HuH-7 (cell line): Measurements from ENCODE around the gene ANKAR.
"Not testable (repeated sequence)": the region's sequence is repeated elsewhere in the genome, so short reads cannot be mapped to it uniquely, and the experiment has no call there.

Experiments
- DNase-seq: peaks from one replicate; pipeline ENCODE4 v3.0.0; 2011; ENCODE audit warnings: low spot score

ANKAR gene

DNA sequence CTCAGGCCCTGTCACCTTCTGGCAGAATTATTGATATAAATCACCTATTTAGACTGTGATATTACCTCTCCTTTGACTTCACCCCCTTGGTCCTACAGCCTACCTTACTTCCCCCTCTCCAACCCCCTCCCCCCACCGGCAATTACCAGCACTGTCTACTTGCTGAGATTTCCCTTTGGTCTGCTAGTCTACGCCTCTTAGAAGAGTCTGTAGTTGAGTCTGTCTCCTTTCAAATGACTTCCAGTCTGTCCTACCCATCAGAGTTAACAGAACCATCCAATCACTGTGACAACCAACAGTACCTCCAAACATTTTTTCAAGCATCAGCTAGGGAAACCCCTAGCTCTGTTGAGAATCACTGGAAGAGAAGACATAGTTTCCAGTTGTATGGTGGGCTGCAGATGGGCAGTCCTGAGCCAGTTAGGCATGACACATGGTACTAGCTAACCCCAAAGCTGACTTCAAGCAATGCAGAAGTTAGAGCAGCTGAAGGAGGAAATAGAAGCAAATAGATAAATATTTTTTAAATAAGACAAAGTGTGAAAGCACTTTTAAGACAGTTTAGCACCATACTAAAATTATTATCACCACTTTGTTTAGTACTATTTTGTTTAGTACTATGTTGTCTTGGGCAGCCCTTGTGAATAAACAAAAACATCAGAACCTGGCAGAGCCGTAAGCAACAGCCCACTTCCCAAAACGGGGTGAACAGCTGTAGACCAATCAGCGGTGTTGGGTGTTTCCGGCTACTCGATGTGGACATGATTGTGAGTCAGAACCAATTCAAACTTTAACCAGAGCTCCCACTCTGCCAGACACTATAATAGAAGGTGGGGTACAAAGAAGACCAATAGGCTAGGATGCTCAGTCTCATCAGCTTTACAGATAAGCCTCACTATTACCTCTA is 15.9 kb upstream of the ANKAR start:
- no peak for DNase-seq

DNA sequence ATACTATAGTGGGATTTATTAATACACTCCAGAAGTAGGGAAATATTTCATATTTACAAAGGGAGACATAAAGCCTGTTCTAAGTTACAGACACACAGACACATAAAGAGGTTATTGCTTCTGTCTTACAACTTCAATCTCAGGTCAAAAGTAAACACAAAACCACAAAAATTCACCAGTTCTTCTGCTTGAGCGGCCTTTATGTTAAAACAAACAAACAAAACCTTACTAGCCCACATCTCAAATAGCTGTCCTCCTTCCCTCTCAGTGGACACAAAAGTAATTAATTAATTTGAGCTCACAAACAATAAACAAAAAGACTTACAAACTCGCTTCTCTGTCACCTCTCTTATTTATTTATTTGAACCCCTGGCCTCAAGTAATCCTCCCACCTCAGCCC is 14.7 kb upstream of the ANKAR start:
- DNase-seq: peak; percentile 45

DNA sequence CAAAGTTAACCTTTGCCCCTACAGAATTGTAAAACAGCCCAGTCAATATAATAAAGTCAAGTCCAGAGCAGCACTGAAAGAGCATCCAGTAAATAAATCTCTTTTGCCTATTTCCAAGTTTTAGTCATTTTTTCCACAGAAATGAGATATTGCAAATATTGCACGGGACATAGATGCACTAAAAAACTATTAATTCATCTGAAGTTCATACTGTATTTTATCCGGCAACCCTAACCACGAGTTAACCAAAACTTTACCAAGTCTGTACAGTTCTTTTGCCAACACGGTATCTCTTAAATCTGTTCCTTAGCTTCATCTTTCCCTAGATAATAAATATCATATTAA is 13.7 kb upstream of the ANKAR start:
- no peak for DNase-seq

DNA sequence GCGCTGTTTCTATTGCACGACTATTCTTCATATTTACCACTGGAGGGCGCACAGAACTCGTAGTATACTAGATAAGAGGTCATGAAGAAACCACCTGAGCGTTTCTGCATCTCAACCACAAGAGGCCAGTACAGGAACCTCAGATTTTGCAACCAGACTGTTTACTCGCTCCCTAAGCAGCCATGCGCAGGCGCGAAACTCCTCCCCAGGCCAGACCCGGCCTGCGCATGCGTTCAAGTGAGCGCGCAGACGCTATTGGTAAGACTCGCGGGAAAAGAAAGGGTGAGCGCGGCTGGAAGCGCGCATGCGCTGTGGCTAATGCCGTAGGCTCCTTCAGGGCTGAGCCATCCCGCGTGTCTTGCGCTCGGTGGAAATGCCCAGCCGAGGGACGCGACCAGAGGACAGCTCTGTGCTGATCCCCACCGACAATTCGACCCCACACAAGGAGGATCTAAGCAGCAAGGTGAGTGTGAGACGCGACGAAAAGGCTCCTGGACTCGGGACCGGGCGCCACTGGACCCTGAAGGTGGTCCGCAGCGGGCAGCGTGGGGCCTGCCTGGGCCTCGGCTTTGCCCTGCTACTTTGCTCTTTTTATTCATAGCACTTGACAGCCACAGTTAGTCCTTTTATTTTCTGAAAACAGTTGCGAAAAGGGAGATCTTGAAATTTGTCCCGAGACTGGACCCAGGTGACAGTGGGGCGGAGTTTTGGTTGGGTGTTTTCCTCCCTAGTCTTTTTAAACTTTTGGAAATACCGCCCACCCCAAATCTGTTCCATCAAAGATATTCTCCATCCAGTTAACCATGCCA is 13.1 kb upstream of the ANKAR start, which contains the start of gene ASNSD1:
Gene ASNSD1 (plus strand): TSS at position 312 of the 809 bp plus-strand sequence. CDS start 4,674 bp downstream, outside the sequence.
- DNase-seq: peak; percentile 97

DNA sequence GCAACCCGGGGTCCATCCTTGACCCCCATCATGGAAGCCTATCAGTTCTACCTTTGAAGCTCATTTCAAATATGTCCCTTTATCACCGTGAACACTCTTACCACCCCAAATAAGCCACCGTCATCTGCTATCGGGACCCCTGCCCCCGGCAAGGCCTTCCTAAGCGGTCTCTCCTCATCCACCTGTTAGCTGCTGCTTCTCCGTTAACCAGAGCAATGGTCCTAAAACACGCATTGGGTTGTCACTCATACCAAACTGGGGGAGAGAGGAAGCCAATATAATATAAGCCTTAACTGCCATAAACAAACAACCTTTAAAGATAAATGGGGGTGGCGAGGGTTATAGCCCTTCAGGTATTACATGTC is 12.5 kb upstream of the ANKAR start:
- DNase-seq: no peak

DNA sequence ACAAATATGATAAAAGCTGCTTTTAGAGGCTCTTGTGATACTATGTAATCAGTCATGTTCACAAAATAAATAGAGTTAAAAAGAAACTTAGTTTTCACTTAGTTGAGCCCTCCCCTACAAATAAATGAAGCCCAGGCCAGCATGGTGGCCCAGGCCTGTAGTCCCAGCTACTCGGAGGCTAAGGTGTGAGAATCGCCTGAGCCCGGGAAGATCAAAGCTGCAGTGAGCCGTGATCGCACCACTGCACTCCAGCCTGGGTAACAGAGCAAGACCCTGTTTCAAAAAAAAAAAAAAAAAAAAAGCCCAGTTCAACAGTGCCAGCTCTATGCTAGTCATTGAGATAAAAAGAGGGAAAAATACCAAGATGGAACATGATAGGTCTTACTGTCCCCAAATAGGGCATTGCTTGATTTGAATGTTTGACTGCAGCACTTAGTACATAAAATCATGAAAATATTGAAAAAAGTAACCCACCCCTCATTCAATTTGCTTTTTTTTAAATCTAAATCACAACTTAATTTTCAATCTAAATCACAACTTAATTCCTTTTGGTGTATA is 11.7 kb upstream of the ANKAR start:
- no peak for DNase-seq

DNA sequence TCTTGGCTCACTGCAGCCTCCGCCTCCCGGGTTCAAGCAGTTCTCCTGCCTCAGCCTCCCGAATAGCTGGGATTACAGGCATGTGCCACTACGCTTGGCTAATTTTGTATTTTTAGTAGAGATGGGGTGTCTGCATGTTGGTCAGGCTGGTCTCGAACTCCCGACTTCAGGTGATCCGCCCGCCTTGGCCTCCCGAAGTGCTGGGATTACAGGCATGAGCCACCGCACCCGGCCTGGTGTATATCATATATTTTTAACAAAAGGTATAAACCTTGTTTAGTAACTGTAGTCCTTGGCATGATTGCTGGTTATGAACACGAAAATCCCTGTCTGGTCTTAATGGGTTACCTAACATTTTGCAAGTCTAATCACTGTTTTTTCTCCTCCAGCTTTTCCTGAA is 11.2 kb upstream of the ANKAR start:
- DNase-seq: not testable (repeated sequence)

DNA sequence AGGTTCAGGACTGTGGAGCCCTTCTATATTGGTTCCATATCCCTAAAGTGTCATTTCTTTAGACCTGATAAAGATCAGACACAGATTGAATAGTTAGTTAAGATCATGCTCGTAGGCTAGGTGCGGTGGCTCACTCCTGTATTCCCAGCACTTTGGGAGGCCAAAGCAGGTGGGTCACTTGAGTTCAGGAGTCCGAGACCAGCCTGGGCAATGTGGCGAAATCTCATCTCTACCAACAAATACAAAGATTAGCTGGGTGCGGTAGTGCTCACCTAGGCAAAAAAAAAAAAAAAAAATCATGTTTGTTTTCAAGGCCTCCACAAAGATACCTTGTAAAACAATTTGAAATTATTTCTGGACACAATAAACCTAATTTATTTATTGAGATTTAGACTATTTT is 4.6 kb upstream of the ANKAR start:
- DNase-seq: no peak

DNA sequence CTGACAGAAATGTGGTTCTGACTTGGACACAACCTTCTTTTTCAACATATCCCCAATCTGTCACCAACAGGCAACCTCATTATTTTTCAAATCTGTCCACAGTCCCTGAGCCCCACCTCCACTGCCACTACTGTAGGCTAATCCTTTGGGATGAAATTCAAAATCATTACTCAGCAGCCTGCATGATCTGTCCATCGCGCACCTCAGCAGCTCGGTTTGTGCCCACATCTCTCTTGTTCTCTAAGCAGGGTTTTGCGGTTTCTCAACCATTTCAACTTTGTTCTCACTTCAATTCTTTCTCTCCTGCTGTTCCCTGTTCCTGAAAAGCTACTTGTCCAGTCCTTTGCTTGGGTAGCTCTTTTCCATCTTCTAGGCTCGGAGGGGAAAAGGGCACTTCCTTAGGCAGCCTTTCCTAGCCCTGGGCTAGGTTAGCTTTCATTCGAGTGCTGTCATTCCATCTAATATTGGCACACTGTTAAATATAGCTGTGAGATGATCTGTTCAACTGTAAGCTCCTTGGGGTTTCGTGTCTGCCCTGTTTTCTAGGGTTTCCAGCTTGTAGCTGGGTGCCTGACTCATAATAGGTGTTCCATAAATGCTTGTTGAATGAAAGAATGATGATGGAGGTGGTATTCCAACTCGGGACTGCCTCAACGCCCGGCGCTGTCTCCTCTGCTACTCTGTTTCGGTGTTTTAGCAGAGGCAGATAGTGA is 653 bp upstream of the ANKAR start:
- no peak for DNase-seq

DNA sequence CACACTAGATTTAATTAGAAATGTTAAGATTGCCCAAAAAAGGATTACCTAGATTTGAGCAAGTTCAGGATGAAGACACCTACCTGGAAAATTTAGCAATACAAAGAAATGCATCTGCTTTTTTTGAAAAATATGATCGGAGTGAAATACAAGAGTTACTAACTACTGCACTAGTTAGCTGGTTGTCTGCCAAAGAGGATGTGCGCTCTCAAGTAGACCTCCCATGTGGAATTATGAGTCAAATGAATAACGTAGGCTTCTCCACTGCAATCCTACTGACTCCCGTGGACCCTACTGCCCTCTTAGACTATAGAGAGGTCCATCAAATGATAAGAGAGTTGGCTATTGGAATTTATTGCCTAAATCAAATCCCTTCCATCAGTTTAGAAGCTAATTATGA is 2.0 kb downstream of the ANKAR start:
- DNase-seq: no peak

DNA sequence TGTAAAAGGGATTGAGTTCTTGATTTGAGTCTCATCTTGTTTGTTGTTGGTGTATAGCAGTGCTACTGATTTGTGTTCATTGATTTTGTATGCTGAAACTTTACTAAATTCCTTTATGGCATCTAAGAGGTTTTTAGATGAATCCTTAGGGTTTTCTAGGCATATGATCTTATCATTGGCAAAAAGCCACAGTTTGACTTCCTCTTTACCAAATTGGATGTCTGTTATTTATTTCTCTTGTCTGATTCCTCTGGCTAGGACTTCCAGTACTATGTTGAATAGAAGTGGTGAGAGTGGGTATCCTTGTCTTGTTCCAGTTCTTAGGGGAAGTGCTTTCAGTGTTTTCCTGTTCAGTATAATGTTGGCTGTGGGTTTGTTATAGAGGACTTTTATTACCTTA is 4.8 kb downstream of the ANKAR start:
- DNase-seq: no peak

DNA sequence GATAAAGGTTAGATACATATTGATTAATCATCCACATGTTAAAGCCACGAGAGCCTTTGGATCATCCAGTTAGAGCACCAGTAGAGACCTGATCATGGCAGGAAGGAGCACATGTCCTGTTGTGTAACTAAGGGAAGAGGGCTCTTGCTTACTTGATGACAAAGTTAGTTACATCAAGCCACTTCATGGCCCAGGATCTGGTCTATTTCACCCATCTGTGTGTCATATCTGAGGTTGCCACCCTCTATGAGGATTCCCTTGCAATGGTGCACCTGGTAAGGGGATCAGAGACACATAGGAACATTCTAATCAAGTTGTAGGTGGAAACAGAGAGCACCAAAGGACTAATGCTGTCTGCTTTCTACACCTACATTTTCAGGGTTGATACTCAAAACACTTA is 6.7 kb downstream of the ANKAR start:
- DNase-seq: no peak

DNA sequence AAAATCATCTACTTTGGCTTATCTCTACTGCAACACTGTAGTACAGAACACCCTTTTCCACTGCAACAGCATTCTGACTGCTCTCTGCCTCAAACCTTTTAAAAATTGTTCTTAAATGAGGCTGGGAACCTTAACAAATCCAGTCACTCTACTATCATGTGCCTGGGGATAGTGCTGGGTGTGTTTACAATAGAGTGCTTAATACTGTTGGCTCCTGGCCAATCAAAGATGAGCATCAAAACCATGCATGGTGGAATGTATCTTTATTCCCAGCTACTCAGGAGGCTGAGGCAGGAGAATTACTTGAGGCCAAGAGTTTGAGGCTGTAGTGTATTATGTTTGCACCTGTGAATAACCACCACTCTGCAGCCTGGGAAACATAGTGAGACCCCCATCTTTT is 7.4 kb downstream of the ANKAR start:
- DNase-seq: no peak

DNA sequence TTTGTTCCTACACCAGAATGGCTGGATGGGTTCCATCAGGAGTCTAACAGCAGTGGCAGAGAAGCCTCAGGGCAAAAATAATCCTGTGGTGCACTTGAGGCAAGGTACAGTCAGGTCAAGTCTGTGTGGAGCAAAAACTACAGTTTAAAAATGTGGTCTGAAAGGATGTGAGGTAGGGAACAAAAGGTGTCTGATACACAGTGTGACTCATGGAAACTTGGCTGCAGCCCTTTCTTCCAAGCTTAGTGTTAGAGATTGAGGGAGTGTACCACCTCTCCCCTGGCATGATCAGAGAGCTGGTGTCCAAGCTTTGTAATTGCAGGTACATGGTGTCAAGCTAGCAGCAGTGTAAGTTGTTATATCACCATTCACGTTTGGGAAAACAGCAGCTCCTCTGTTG is 8.9 kb downstream of the ANKAR start:
- DNase-seq: no peak

DNA sequence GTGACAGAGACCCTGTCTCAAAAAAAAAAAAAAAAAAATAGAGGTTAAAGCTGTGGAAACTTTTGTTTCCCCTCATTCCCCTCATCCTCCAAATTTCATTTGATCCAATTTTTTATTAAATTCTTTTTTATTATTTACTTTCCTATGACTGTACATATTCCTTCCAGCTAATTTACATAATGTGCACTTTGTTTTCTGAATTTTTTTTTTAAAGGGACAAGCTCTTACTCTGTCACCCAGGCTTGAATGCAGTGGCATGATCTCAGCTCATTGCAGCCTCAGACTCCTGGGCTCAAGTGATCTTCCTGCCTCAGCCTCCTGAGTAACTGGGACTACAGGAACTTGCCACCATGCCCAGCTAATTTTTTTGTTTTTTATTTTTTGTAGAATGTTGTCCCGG is 10.3 kb downstream of the ANKAR start:
- no peak for DNase-seq

DNA sequence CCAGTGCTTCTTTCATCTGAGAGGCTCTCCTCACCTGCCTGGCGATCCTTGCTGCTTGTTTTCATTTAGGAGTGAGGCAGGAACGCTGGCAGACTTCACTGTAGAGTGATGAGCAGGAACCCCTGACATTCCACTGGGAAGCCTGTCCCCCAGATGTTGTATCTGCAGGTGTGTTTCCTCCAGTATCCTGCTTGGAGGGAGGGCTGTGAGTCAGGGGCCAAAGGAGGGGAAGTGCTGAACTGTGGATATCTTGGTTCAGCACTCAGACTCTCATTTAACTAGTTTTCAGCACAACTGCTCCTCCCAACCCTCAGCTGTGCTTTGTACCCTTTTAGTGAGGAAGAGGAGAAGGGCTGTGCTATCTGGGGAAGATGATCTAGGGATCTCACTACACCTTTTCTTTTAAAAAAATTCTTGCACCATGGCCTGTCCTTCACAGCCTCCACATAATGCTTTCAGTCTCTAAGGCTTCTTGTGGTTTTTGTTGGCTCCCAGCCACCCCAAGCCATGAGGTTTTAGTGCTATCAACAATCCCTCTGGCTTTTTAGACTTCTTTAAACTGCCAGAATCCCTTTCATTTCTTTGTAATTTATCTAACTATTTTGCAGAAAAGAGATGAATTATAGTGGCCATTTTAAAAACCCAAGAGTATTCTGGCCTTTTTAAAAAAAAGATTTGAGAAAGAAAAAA is 11.2 kb downstream of the ANKAR start:
- DNase-seq: no peak

DNA sequence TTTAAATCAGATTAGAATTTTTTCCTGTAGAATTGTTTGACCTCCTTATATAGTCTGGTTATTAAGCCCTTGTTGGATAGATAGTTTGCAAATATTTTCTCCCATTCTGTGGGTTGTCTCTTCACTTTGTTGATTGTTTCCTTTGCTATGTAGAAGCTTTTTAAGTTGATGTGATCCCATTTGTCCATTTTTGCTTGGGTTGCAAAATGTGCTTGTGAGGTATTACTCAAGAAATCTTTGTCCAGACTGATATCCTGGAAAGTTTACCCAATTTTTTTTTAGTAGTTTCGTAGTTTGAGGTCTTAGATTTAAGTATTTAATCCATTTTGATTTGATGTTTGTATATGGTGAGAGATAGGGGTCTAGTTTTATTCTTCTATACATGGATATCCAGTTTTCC is 13.3 kb downstream of the ANKAR start:
- not testable (repeated sequence) for DNase-seq

DNA sequence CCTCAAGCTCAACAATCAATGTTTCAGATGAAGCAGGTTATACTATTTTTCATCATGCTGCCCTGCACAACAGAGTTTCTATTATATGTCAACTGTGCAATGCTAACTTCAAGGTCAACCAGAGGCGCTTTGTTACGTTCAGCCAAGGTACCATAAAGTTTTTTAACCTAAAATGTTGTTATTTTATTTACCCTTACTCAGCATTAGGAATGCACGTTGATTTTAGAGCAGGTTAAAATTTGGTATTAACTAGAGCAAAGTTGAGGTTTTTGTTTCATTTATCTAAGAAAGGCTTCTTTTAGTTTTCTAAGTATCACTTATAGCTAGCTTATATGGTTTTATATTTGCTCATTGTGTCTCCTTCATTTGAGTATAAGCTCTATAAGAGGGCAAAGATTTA is 21.8 kb downstream of the ANKAR start:
- no peak for DNase-seq

DNA sequence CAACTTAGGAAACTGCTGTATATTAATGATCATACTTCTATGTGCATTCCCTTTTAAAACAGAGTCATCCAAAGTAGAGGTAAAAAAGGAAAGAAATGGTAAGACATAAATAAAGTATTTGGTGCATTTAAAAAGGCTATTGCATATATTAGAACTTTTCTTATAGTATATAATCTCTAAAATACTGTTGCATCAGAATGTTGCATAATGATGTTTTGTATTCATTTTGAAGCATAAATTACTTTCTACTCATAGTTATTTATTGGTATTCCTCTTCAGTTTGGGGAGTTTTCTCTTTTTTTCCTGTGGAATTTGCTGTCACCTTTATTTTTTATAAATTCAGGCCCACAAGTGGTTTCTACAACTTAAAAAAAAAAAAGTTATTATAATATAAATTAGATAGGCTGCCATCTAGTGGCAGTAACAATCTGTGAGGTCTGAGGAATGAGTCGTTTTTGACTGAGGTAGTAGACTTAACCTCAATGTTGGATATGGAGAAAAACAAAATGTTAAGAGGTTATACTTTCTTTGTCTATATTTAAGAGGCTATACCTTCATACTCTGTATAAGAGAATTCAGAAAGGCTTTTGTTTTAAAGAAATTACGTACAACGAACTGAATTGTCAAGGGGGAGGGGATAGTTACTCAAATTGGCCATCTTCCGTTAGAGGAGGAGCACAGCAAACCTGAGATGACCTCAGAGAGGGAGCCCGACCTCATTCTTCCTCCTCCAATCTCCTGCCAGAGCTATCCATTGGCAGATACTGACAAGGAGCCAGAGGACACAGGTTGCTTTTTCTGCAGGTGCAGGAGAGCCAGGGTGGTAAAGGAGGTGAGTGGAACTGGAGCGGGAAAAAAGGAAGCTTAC is 23.8 kb downstream of the ANKAR start:
- no peak for DNase-seq

DNA sequence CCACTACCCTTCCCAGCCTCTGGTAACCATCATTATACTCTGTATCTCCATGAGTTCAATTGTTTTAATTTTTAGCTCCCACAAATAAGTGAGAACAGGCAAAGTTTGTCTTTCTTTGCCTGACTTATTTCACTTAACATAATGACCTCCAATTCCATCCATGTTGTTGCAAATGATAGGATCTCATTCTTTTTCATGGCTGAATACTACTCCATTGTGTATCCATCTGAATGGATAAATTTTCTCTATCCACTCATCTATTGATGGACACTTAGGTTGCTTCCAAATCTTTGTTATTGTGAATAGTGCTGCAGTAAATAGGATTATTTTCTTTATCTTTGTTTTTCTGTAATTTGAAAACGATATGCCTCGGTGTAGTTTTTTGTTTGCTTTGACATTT is 26.2 kb downstream of the ANKAR start:
- DNase-seq: no peak

DNA sequence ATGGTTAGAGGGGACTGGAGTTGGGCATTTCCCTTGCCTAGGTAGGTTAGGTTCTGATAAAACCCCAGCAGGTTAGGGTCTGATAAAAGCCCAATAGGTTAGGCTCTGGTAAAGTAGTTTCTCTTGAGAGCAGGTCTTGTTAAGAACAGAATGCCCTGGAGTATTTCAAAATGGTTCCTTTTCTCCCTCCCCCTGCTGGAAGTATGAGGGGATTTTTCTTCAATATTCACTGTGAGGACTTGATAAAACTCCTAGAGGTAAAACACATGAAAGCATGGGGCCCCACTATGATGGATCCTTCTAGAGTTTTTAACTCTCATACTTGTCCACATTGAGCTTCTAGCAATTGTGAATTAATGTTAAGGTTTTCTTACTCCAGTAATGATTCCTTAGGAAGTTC is 27.6 kb downstream of the ANKAR start:
- no peak for DNase-seq
